K562 (cell line): Measurements from ENCODE around the gene MGAT5. TPM values are rescaled to one million over a fixed set of nuclear protein-coding genes. Genes with fewer than 3 reads are reported as not detected.

Source experiments
- ATAC-seq: fragments of 200-7000 bp; cut with Tn5 transposase; 3 replicates; pipeline ENCODE4 v1.9.1; 2020; ENCODE audit warnings: moderate library complexity
- BruUV-seq: library from RNA; stranded (reverse); fragments of 400-500 nt; replicated peaks from 2 replicates; lab custom pipeline; 2021; lab: Mats Ljungman, UMichigan
- CTCF ChIA-PET: fragments of 300-600 bp; formaldehyde crosslinking; extraction: SDS; loops from one replicate; lab custom pipeline; 2021; ENCODE audit warnings: low intra/inter-chr PET ratio; lab: Yijun Ruan, JAX
- POLR2A ChIA-PET: fragments of 300-600, 350-650 bp; sonication (Branson Sonifier 250); formaldehyde crosslinking; extraction: SDS; loops from one replicate; lab custom pipeline; 2021; ENCODE audit warnings: antibody characterized with exemption, inconsistent platforms; lab: Yijun Ruan, JAX
- DNase-seq, 4 experiments: peaks; one replicate each; pipeline versions ENCODE4 v3.0.0 to v3.0.0-alpha.2; 2011 to 2018; ENCODE audit warnings: low spot score in 3 of 4, mixed read lengths in 3 of 4; ENCODE audit errors: extremely low read depth in 1 of 4
- FAIRE-seq: peaks from 2 replicates; lab custom pipeline; 2011; peaks lifted over from hg19 to GRCh38; lab: Jason Lieb, UNC
- H2AFZ ChIP-seq: 2 replicates; pipeline ENCODE4 v1.6.0; 2011; ENCODE audit warnings: low read depth, low read length, control low read depth, inconsistent platforms
- H3K27ac ChIP-seq: fragments of 200-600 bp; 3 replicates; pipeline ENCODE4 v1.8.0; 2011; ENCODE audit warnings: low read depth, mild to moderate bottlenecking, control low read depth, inconsistent platforms, low read length, moderate library complexity, mixed read lengths; ENCODE audit errors: extremely low read depth
- H3K27me3 ChIP-seq, 2 experiments: fragments of 300-600 bp in 1 of 2; 2 replicates in 1 of 2; 3 replicates in 1 of 2; pipeline versions ENCODE4 v1.6.0 to v1.8.0; 2011; ENCODE audit warnings: inconsistent platforms in 2 of 2, low read length in 2 of 2, mild to moderate bottlenecking in 1 of 2, mixed read lengths in 1 of 2, moderate library complexity in 1 of 2; ENCODE audit not compliant: control insufficient read depth in 2 of 2, insufficient read depth in 2 of 2
- H3K36me3 ChIP-seq: fragments of 300-600 bp; 3 replicates; pipeline ENCODE4 v1.8.0; 2011; ENCODE audit warnings: mild to moderate bottlenecking, low read length, inconsistent platforms; ENCODE audit not compliant: control insufficient read depth, insufficient read depth
- H3K4me1 ChIP-seq, 2 experiments: fragments of 200-600 bp in 1 of 2; replicated peaks in 1 of 2; 2 replicates in 1 of 2; 3 replicates in 1 of 2; pipeline versions ENCODE4 v1.5.1 to v1.8.0; 2011; ENCODE audit warnings: inconsistent platforms in 2 of 2, low read length in 2 of 2, mild to moderate bottlenecking in 1 of 2, mixed read lengths in 1 of 2, moderate library complexity in 1 of 2; ENCODE audit not compliant: control insufficient read depth in 2 of 2, insufficient read depth in 2 of 2
- H3K4me2 ChIP-seq: 2 replicates; pipeline ENCODE4 v1.6.1; 2011; ENCODE audit warnings: low read length, control low read depth, inconsistent platforms, mixed read lengths; ENCODE audit not compliant: insufficient read depth
- H3K4me3 ChIP-seq: fragments of 200-600 bp; sonication (generic), shearing (Covaris generic); 2 replicates; pipeline ENCODE4 v1.5.1; 2016; ENCODE audit warnings: control low read depth, inconsistent platforms
- H3K79me2 ChIP-seq: fragments of 200-600 bp; 3 replicates; pipeline ENCODE4 v1.8.0; 2011; ENCODE audit warnings: low read length, inconsistent platforms; ENCODE audit not compliant: control insufficient read depth, insufficient read depth
- H3K9ac ChIP-seq, 2 experiments: 2 replicates each; pipeline versions ENCODE4 v1.6.0 to v1.6.1; 2011; ENCODE audit warnings: low read depth in 2 of 2, low read length in 2 of 2, control low read depth in 1 of 2, inconsistent platforms in 1 of 2, mild to moderate bottlenecking in 1 of 2, mixed read lengths in 1 of 2; ENCODE audit not compliant: insufficient read depth in 1 of 2
- H3K9me1 ChIP-seq: one replicate; pipeline ENCODE4 v1.6.0; 2011; ENCODE audit warnings: inconsistent platforms, mild to moderate bottlenecking, low read length, moderate library complexity; ENCODE audit not compliant: control insufficient read depth, insufficient read depth
- H3K9me3 ChIP-seq: replicated peaks from 2 replicates; pipeline ENCODE4 v1.5.1; 2011; ENCODE audit warnings: low read depth, low read length, inconsistent platforms; ENCODE audit not compliant: control insufficient read depth, insufficient read depth
- H4K20me1 ChIP-seq: replicated peaks from 2 replicates; pipeline ENCODE4 v1.6.1; 2011; ENCODE audit warnings: low read length, inconsistent platforms, mixed read lengths; ENCODE audit not compliant: control insufficient read depth, insufficient read depth
- EGR1 ChIP-seq: fragments of 450-650 bp; conservative IDR thresholded peaks from 2 replicates; pipeline ENCODE4 v1.6.1; 2017; ENCODE audit warnings: mild to moderate bottlenecking
- ETV6 ChIP-seq, 3 experiments: fragments of 150-350 bp in 1 of 3; sonication (generic) in 1 of 3; formaldehyde crosslinking in 1 of 3; IDR thresholded peaks; 2 replicates each; pipeline versions ENCODE4 v1.6.1 to v1.8.0; 2014 to 2022; ENCODE audit warnings: borderline replicate concordance in 2 of 3, low read depth in 2 of 3, antibody characterized with exemption in 1 of 3, low read length in 1 of 3, mild to moderate bottlenecking in 1 of 3, missing genetic modification reagents in 1 of 3
- POLR2AphosphoS2 ChIP-seq: IDR thresholded peaks from 2 replicates; pipeline ENCODE4 v1.6.1; 2012; ENCODE audit warnings: low read length, improper control_type of control experiment
- PREB ChIP-seq: sonication (generic); formaldehyde crosslinking; IDR thresholded peaks from 2 replicates; pipeline ENCODE4 v1.8.1; 2023; ENCODE audit warnings: mild to moderate bottlenecking, missing genetic modification reagents
- TEAD4 ChIP-seq, 2 experiments: sonication (generic) in 1 of 2; formaldehyde crosslinking in 1 of 2; IDR thresholded peaks; 2 replicates each; pipeline versions ENCODE4 v1.6.1 to v1.8.0; 2012 to 2022; ENCODE audit warnings: borderline replicate concordance in 1 of 2, inconsistent platforms in 1 of 2, low read length in 1 of 2, mild to moderate bottlenecking in 1 of 2, missing genetic modification reagents in 1 of 2
- TRIM25 ChIP-seq: fragments of 450-650 bp; IDR thresholded peaks from 2 replicates; pipeline ENCODE4 v1.7.0; 2016; ENCODE audit warnings: borderline replicate concordance
- ZNF140 ChIP-seq: fragments of 250-450 bp; sonication (Bioruptor Pico); IDR thresholded peaks from 2 replicates; pipeline ENCODE4 v1.8.0; 2021; ENCODE audit warnings: moderate library complexity, mild to moderate bottlenecking, inconsistent platforms
- ZNF175 ChIP-seq: fragments of 200-800 bp; sonication (Bioruptor generic); IDR thresholded peaks from 2 replicates; pipeline ENCODE4 v1.6.1; 2016; ENCODE audit warnings: low read depth, mild to moderate bottlenecking, missing genetic modification characterization, missing compliant biosample characterization
- ZNF398 ChIP-seq: fragments of 250-450 bp; sonication (Bioruptor Pico); IDR thresholded peaks from 2 replicates; pipeline ENCODE4 v1.8.0; 2021; ENCODE audit warnings: moderate library complexity, mild to moderate bottlenecking, inconsistent platforms
- ZNF444 ChIP-seq: fragments of 250-450 bp; sonication (Bioruptor Pico); IDR thresholded peaks from 2 replicates; pipeline ENCODE4 v1.4.0; 2020; ENCODE audit warnings: mild to moderate bottlenecking, moderate library complexity
- ZSCAN29 ChIP-seq: fragments of 450-650 bp; IDR thresholded peaks from 2 replicates; pipeline ENCODE4 v1.6.1; 2017
- ZSCAN32 ChIP-seq: fragments of 450-650 bp; formaldehyde crosslinking; IDR thresholded peaks from 2 replicates; pipeline ENCODE4 v1.4.0; 2020; ENCODE audit warnings: mild to moderate bottlenecking, moderate library complexity
- WGBS: fragments of 100-300 bp; shearing (Covaris generic); methylation state at CpG from one replicate; pipeline ENCODE4 v1.1.6; 2016; ENCODE audit warnings: low coverage, mixed read lengths; ENCODE audit not compliant: insufficient coverage; ENCODE audit errors: missing lambda C conversion rate; 5-methylcytosine and 5-hydroxymethylcytosine counted together
- in situ Hi-C: fragments of 300-500 bp; cut with MboI; formaldehyde crosslinking; loops from 4 replicates; pipeline ENCODE4 v1.15.0; 2018; ENCODE audit warnings: inconsistent platforms, mixed read lengths
- intact Hi-C: fragments of 100-400 bp; cut with micrococcal nuclease; formaldehyde crosslinking; loops from 2 replicates; pipeline ENCODE4 v1.14.2; 2022
- polyA plus RNA-seq, 8 experiments: library from polyadenylated mRNA; depleted of rRNA in 4 of 8; stranded (reverse) in 5 of 8; unstranded in 3 of 8; fragments of >200 nt; fragmentation: Nextera tagmentation in 2 of 8; fragmentation: Illumina TruSeq in 1 of 8; extraction: Ambion mirVana in 2 of 8; extraction: Trizol in 1 of 8; gene quantifications; 2 replicates each; pipeline versions ENCODE4 v1.2.1 to v1.2.3, GENCODE V29; 2011 to 2014; ENCODE audit warnings: inconsistent platforms in 1 of 8, missing spikeins in 1 of 8
- total RNA-seq, 7 experiments: library from RNA; depleted of rRNA in 6 of 7; stranded (reverse); fragments of >200 nt in 6 of 7; fragmentation: Illumina TruSeq in 2 of 7; extraction: Trizol in 2 of 7; gene quantifications; 2 replicates each; pipeline versions ENCODE4 v1.2.1 to v1.2.3, GENCODE V29; 2011 to 2021; ENCODE audit warnings: low replicate concordance in 1 of 7

MGAT5 gene
- total and polyA plus RNA-seq, 9 of the 15 experiments (the other 6 are each of a cell fraction or from before 2014, with no cell fraction given): 1.6 to 18.6 (median 11.1) TPM

GRCh38 chr2:134338208-134338607 lies 84.3 kb downstream of the MGAT5 start:
- H3K4me1 ChIP-seq: no peaks in the 10 kb centered on the region
- no peak overlapping the region for H3K9ac ChIP-seq
- TF ChIP-seq ZNF398 (CRISPR knock-in tag): no peak
- no peak for TF ChIP-seq TEAD4 (IDR thresholded peaks at IDR 0.05; ENCODE audit: low read length)
- TF ChIP-seq TEAD4 (CRISPR knock-in tag; IDR thresholded peaks at IDR 0.05; ENCODE audit: borderline replicate concordance): no peak
- TF ChIP-seq EGR1: no peak
- TF ChIP-seq ZNF444 (CRISPR knock-in tag): no peak
- no peak for TF ChIP-seq ZSCAN32 (CRISPR knock-in tag)
- no peak for TF ChIP-seq TRIM25
- no peak for TF ChIP-seq PREB (CRISPR knock-in tag)
- TF ChIP-seq ZNF175: no peak
- TF ChIP-seq POLR2AphosphoS2: no peak
- no peak for TF ChIP-seq ZNF140
- no peak for TF ChIP-seq ZSCAN29
- no peak for TF ChIP-seq ETV6 (IDR thresholded peaks at IDR 0.05; ENCODE audit: borderline replicate concordance in 1 of 2, low read depth in 2 of 2, low read length in 1 of 2)
- TF ChIP-seq ETV6 (CRISPR knock-in tag; IDR thresholded peaks at IDR 0.05; ENCODE audit: borderline replicate concordance): no peak
- TF ChIP-seq, all 486 proteins: peak for 0
- no peaks in the 10 kb centered on the region for H3K79me2 ChIP-seq
- H3K4me2 ChIP-seq: no peak overlapping the region
- WGBS: 88% methylated on average over 8 of the region's 8 CpGs
- no peak overlapping the region for H3K27ac ChIP-seq
- in situ Hi-C loops: no loop called here
- H3K9me3 ChIP-seq: no peaks in the 10 kb centered on the region
- intact Hi-C loops: no loop called here
- FAIRE-seq (no peak), ATAC-seq (no peak), DNase-seq (no peak)
- ChIA-PET POLR2A (interaction anchor here (1.2 kb wide), 1 partner anchor 11 kb away, joined by 5 read pairs; no protein-coding TSS in a partner anchor), CTCF (no interaction called here)
- H3K27me3 ChIP-seq: no peaks in the 10 kb centered on the region
- no peaks in the 10 kb centered on the region for H3K36me3 ChIP-seq
- no peaks in the 10 kb centered on the region for H3K9me1 ChIP-seq
- H3K4me3 ChIP-seq: no peak overlapping the region
- no peak overlapping the region for H2AFZ ChIP-seq
- BruUV-seq: no TSS peak
- H4K20me1 ChIP-seq: no peaks in the 10 kb centered on the region
